NCI-H2196 treated with DMSO at 0.1 percent for 48 hours (cell line): ENCODE measurements around the gene ICE2.

Experiments
- DNase-seq: peaks from one replicate; lab custom pipeline; 2025; ENCODE audit not compliant: unreplicated experiment; lab: John Stamatoyannopoulos, UW

Gene ICE2

DNA sequence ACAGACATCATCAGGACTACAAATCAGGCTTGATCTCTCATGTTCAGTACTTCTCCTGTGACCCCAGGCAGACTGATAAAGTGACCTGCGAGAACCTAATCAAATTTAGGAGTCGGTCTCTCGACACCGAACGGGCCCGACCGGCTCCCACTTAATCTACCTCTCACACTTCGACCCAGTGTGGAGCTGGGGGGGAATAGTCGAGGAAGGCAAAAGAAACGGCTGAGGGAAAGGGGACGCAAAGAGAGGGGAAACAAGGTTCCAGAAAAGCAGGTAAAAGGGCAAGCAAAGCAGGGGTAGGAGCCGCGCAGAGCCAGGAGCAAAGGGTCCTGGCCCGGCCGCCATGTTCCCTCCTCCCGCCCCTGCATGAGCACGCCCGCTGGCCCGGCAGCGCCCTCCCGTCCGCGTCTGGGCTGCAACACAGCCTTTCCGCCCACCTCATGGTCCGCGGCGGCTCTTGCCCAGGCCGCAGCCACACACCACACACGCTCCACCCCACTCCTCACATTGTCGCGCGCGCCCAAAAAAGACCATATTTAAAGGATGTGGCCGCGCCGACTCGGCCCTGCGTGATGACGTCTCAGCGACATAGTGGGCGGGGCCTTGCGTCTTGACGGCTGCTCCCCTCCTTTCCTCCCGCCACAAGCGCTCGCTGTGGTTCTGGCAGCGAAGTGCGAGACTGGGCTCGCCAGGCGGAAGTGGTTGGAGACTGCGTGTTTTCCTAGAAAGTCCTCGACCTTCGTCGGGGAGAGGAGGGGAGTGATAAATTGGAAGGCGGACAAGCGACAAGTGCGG is at the start of gene ICE2:
TSS of gene ICE2 (minus strand) at position 577 of the 795 bp plus-strand sequence. CDS start 1,165 bp downstream, outside the sequence.
- DNase-seq: peak; percentile 68

- DNase-seq: no peak
Observed at GRCh38 chr15:60528530-60528929, 49.6 kb upstream of the ICE2 start.

DNA sequence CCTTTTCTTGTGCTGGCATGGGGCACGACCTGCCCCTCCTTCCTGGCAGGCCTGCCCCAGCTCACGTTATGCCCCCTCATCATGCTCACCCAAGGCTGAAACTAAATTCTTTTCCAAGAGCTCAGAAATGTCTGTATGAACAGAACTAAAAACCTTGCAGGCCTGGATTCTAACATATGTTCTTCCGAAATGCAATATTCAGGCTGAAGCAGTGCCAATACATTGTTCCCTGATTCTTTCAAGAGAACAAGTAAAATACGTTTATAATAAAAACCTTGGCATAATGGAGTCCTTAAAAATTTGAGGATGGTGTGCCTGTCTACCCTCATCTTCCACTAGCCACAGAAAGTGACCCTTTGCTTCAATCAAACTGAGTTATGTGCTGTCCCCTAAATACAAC is 48.5 kb upstream of the ICE2 start:
- no peak for DNase-seq

- DNase-seq: no peak
Observed at GRCh38 chr15:60526127-60526616, 47.2 kb upstream of the ICE2 start.

- no peak for DNase-seq
Observed at GRCh38 chr15:60525341-60526039, 46.5 kb upstream of the ICE2 start.

DNA sequence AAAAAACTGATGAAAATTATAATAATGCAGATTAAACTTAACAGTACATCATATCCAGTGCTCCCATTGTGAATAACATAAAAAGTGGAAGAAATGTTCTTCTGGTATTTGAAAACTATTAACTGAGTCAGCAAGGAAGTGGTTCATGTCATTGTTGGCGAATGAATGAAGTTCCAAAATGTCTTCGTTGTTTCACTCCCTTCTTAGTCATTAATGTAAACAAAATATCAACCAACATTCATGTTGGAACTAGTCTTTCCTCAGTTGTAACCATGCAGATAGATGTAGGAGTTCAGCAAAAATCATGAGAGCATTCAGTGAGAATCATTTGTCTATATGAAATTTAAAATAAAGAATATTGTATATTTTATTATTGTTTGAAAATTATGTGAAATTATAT is 44.1 kb upstream of the ICE2 start:
- DNase-seq: no peak

GRCh38 chr15:60520825-60521368 is 42.0 kb upstream of the ICE2 start:
- no peak for DNase-seq

GRCh38 chr15:60520013-60520824 is 41.3 kb upstream of the ICE2 start:
- DNase-seq: no peak

DNA sequence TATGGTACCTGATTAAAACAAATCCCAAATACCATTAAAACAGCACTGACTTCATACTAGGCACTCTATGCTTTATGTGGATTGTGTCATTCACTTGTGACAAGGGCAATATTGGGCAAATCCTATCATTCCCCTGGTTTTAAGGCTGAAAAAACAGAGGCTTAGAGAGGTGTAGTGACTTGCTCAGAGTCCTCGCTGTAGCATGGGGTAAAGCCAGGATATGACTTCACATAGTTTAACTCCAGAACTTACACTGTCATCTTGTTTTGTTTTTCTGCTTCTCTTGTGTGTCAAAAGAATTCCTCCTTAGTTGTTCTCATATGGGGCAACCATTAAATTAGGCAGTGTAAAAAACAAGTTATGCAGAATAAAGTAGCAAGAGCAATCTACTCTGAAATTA is 40.3 kb upstream of the ICE2 start:
- no peak for DNase-seq

DNA sequence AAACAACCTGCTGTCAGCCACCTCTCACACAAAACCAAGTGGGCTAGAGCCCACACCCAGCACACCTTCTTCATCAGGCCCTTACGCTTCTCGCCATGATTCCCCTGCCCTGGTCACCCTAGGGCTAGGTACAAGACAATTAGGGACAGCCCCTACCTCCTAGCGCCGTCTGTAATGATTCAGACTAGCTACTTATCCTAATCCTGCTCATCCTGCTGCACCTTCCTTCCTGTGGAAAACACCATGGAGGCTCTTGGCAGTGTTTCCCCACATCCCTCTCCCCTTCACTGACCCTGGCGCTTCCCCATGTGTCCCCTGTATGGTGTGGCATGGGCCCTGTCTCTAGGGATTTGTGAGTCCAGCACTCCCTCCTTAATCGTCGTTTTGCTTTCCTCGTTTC is 39.6 kb upstream of the ICE2 start:
- no peak for DNase-seq

GRCh38 chr15:60514261-60514881 is 35.4 kb upstream of the ICE2 start:
- no peak for DNase-seq

- no peak for DNase-seq
Observed at GRCh38 chr15:60513676-60514075, 34.7 kb upstream of the ICE2 start.

GRCh38 chr15:60512937-60513336 is 34.0 kb upstream of the ICE2 start:
- no peak for DNase-seq

DNA sequence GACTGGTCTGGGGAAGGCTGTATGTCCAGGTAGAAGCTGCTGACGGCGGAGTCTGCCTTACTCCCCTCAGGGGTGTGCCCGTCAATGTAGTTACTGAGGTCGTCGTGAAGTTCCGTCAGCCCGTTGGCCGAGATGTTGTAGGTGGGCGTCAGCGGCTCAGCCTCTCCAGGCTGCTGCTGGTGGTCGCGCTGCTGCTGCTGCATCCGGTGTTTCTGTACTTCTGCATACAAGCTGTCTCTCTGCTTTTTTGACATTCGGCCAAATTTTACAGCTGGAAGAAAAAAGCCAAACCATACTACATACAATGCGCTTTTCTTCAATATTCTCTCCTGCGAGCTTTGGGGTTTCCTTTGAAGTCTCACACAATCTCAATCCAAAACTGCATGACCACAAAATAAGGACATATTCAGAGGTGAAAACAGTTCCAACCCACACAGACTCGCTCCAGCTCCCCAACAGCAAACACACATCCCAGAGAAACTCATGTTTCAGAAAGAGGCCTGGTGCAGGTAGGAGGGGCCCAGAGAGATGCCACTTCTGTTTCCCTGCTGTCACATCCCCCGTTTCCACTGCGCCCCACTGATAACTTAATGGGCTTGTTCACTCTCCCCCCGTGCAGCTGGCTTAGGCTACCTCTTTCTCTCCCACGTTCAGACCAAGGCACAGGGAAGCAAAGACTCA is 32.5 kb upstream of the ICE2 start:
- DNase-seq: no peak

GRCh38 chr15:60510006-60510405 is 31.1 kb upstream of the ICE2 start:
- DNase-seq: no peak

- DNase-seq: no peak
Observed at GRCh38 chr15:60509470-60509869, 30.5 kb upstream of the ICE2 start.

DNA sequence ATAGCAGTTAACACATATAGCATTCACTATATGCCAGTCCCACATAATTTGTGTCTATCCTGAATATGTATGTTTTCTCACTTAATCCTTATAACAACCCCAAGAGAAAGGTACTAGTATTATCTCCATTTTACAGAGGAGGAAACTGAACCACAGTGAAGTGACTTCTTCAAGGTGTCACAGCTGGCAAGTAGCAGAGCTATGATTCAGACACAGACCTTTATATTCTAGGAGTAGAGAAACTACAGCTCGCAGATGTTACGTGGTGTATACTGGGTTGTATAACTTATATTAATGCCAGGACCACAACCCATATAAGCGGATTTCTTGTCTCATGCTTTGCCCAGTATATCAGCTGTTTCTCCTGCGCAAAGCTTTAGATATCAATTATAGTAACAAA is 29.5 kb upstream of the ICE2 start:
- DNase-seq: no peak

DNA sequence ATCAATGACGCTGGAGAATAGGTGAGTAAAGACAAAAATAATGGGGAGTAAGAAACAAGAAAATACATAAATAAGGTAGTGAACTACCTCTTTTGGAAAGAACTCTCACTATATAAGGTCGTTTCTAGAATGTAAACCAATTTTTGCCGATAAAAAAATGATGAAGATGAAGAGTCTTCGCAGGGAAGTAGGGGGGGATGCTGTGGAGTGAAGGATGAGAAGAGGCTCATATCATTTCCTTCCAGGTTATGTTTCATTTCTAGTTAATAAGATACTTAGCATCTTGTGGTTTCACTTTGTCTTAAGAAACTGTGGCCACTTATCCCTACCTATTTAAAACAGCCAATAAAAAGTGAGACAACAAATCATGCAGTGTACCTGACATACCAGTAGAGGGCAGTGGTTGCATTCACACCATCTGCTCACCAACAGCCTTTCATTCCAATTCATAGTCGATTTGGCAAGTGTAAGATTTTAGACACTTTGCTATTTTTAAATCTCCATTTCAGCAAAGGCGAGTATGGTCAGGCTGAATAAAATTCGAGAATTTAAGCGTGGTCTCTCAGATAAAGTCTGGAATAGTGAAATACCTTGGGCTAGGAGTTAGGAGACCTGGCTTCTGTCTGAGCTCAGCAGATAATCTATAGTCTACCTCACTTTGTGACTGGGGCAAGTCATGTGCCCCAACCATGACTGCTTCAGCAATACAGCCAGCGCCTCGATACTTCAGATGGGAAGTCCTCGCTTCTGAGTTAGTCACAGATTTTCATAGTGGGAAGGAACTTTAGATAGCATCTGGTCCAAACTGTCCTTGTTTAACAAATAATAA is 28.9 kb upstream of the ICE2 start:
- peak; percentile 33 for DNase-seq

- no peak for DNase-seq
Observed at GRCh38 chr15:60496853-60497252, 17.9 kb upstream of the ICE2 start.
